Measurements from ENCODE around the gene IBA57.

- TF ChIP-seq CTCF (IDR thresholded peaks at IDR 0.05; ENCODE audit: poor library complexity) (no peak), EZH2 (IDR thresholded peaks at IDR 0.05; ENCODE audit: borderline replicate concordance) (no peak)
Observed at GRCh38 chr1:228118040-228118439, 47.6 kb upstream of the IBA57 start.
